HepG2 (cell line): ENCODE measurements around the gene TNFRSF6B. TPM values are rescaled to one million over a fixed set of nuclear protein-coding genes. Genes with fewer than 3 reads are reported as not detected.
A peak's percentile ranks its signal among the peaks of the same experiment; 100 is the strongest.

ENCODE experiments used
- AGO2 ChIP-seq: fragments of 200-400 bp; formaldehyde crosslinking; optimal IDR thresholded peaks from 2 replicates; pipeline ENCODE3; 2017; ENCODE audit warnings: mild to moderate bottlenecking, low read depth, low read length, moderate library complexity
- CHD2 ChIP-seq: IDR thresholded peaks from 2 replicates; pipeline ENCODE4 v1.6.1; 2011; ENCODE audit warnings: low read depth, low read length, improper control_type of control experiment
- HNRNPL ChIP-seq: fragments of 200-400 bp; formaldehyde crosslinking; IDR thresholded peaks from 2 replicates; pipeline ENCODE4 v1.6.1; 2017; ENCODE audit warnings: mild to moderate bottlenecking, low read depth, low read length
- IRF9 ChIP-seq: sonication (generic); formaldehyde crosslinking; IDR thresholded peaks from 2 replicates; pipeline ENCODE4 v1.8.0; 2022; ENCODE audit warnings: missing genetic modification reagents, mild to moderate bottlenecking, borderline replicate concordance
- MTF1 ChIP-seq: sonication (generic); formaldehyde crosslinking; IDR thresholded peaks from 2 replicates; pipeline ENCODE4 v1.5.0; 2020; ENCODE audit warnings: missing genetic modification reagents
- PATZ1 ChIP-seq: sonication (generic); formaldehyde crosslinking; IDR thresholded peaks from 2 replicates; pipeline ENCODE4 v1.4.0; 2020; ENCODE audit warnings: missing genetic modification reagents
- POLR2G ChIP-seq: fragments of 200-400 bp; formaldehyde crosslinking; IDR thresholded peaks from 2 replicates; pipeline ENCODE4 v1.6.1; 2018; ENCODE audit warnings: mild to moderate bottlenecking, low read depth, low read length, moderate library complexity
- PRDM15 ChIP-seq: sonication (generic); formaldehyde crosslinking; IDR thresholded peaks from 2 replicates; pipeline ENCODE4 v1.4.0; 2020; ENCODE audit warnings: missing genetic modification reagents
- RAD21 ChIP-seq: fragments of 450-650 bp; formaldehyde crosslinking; IDR thresholded peaks from 2 replicates; pipeline ENCODE4 v1.5.0; 2020; ENCODE audit warnings: mild to moderate bottlenecking
- RXRA ChIP-seq: sonication (generic); formaldehyde crosslinking; IDR thresholded peaks from 2 replicates; pipeline ENCODE4 v1.5.1; 2020; ENCODE audit warnings: missing genetic modification reagents
- SP1 ChIP-seq, 2 experiments: fragments of 450-650 bp in 1 of 2; sonication (generic) in 1 of 2; formaldehyde crosslinking in 1 of 2; IDR thresholded peaks; 2 replicates each; pipeline versions ENCODE4 v1.4.0 to v1.6.1; 2016 to 2020; ENCODE audit warnings: missing genetic modification reagents in 1 of 2
- XRCC5 ChIP-seq: fragments of 200-400 bp; formaldehyde crosslinking; optimal IDR thresholded peaks from 2 replicates; pipeline ENCODE3; 2017; ENCODE audit warnings: mild to moderate bottlenecking, low read length
- ZNF235 ChIP-seq: sonication (generic); formaldehyde crosslinking; IDR thresholded peaks from 2 replicates; pipeline ENCODE4 v1.8.1; 2023; ENCODE audit warnings: mild to moderate bottlenecking, missing genetic modification reagents, borderline replicate concordance
- ZNF263 ChIP-seq: sonication (generic); formaldehyde crosslinking; IDR thresholded peaks from 2 replicates; pipeline ENCODE4 v1.4.0; 2020; ENCODE audit warnings: missing genetic modification reagents
- ZNF768 ChIP-seq: sonication (generic); formaldehyde crosslinking; IDR thresholded peaks from 2 replicates; pipeline ENCODE4 v1.4.0; 2020; ENCODE audit warnings: missing genetic modification reagents
- polyA plus RNA-seq, 8 experiments: library from polyadenylated mRNA; depleted of rRNA in 3 of 8; stranded (reverse) in 7 of 8; unstranded in 1 of 8; fragments of >200 nt; fragmentation: Illumina TruSeq in 4 of 8; extraction: Trizol in 4 of 8; gene quantifications; 2 replicates each; pipeline versions ENCODE4 v1.2.1 to v1.2.3, GENCODE V29; 2011 to 2016; ENCODE audit warnings: low read depth in 4 of 8, missing spikeins in 1 of 8, mixed read lengths in 1 of 8; ENCODE audit not compliant: insufficient read depth in 1 of 8
- total RNA-seq, 5 experiments: library from RNA; depleted of rRNA; stranded (reverse); fragments of >200 nt; fragmentation: Illumina TruSeq; extraction: Trizol; gene quantifications; 2 replicates each; pipeline ENCODE4 v1.2.3, GENCODE V29; 2016; ENCODE audit warnings: low read depth in 1 of 5
- TF ChIP-seq, protein P1 (sequence below): sonication (generic); formaldehyde crosslinking; IDR thresholded peaks from 2 replicates; pipeline ENCODE4 v1.5.0; 2020; ENCODE audit warnings: mild to moderate bottlenecking, missing genetic modification reagents, moderate library complexity
- TF ChIP-seq, protein P2 (sequence below): sonication (generic); formaldehyde crosslinking; IDR thresholded peaks from 2 replicates; pipeline ENCODE4 v1.4.0; 2020; ENCODE audit warnings: mild to moderate bottlenecking, missing genetic modification reagents

The TNFRSF6B gene
- total and polyA plus RNA-seq, 2 of the 13 experiments (the other 11 are each of a cell fraction or from before 2014, with no cell fraction given): 0.24 TPM; not detected in 1

GRCh38 chr20:63682384-63683139 lies 13.9 kb upstream of the TNFRSF6B start (continued):
- peak; percentile 30; the same call in 1 of the 2 replicates for TF ChIP-seq POLR2G
- no peak for TF ChIP-seq MTF1 (CRISPR knock-in tag)
- TF ChIP-seq PRDM15: peak; percentile 54
- no peak for TF ChIP-seq ZNF235
- TF ChIP-seq HNRNPL: 0 out of 2 replicates have a peak, but pooled peaks have one; percentile 69
- 0 out of 2 replicates have a peak, but pooled peaks have one; percentile 12 for TF ChIP-seq RAD21 (CRISPR knock-in tag)
- peak; percentile 29 for TF ChIP-seq XRCC5
- TF ChIP-seq ZNF263 (CRISPR knock-in tag): peak; percentile 60; the same call in 1 of the 2 replicates
- TF ChIP-seq IRF9 (CRISPR knock-in tag): 0 out of 2 replicates have a peak, but pooled peaks have one; percentile 29
- TF ChIP-seq ZNF768 (CRISPR knock-in tag): peak; percentile 69; the same call in 1 of the 2 replicates
- TF ChIP-seq AGO2: peak; percentile 77
- peak; percentile 88 for TF ChIP-seq RXRA (CRISPR knock-in tag)
- TF ChIP-seq, protein P1, sequence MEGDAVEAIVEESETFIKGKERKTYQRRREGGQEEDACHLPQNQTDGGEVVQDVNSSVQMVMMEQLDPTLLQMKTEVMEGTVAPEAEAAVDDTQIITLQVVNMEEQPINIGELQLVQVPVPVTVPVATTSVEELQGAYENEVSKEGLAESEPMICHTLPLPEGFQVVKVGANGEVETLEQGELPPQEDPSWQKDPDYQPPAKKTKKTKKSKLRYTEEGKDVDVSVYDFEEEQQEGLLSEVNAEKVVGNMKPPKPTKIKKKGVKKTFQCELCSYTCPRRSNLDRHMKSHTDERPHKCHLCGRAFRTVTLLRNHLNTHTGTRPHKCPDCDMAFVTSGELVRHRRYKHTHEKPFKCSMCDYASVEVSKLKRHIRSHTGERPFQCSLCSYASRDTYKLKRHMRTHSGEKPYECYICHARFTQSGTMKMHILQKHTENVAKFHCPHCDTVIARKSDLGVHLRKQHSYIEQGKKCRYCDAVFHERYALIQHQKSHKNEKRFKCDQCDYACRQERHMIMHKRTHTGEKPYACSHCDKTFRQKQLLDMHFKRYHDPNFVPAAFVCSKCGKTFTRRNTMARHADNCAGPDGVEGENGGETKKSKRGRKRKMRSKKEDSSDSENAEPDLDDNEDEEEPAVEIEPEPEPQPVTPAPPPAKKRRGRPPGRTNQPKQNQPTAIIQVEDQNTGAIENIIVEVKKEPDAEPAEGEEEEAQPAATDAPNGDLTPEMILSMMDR: 0 out of 2 replicates have a peak, but pooled peaks have one; percentile 2
- TF ChIP-seq CHD2: no peak
- no peak for TF ChIP-seq SP1 (IDR thresholded peaks at IDR 0.05)
- 0 out of 2 replicates have a peak, but pooled peaks have one; percentile 22 for TF ChIP-seq SP1 (CRISPR knock-in tag; IDR thresholded peaks at IDR 0.05)
- TF ChIP-seq PATZ1: 0 out of 2 replicates have a peak, but pooled peaks have one; percentile 42
- TF ChIP-seq, protein P2, sequence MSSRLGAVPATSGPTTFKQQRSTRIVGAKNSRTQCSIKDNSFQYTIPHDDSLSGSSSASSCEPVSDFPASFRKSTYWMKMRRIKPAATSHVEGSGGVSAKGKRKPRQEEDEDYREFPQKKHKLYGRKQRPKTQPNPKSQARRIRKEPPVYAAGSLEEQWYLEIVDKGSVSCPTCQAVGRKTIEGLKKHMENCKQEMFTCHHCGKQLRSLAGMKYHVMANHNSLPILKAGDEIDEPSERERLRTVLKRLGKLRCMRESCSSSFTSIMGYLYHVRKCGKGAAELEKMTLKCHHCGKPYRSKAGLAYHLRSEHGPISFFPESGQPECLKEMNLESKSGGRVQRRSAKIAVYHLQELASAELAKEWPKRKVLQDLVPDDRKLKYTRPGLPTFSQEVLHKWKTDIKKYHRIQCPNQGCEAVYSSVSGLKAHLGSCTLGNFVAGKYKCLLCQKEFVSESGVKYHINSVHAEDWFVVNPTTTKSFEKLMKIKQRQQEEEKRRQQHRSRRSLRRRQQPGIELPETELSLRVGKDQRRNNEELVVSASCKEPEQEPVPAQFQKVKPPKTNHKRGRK (CRISPR knock-in tag): no peak
